Activated gamma-delta T cell (primary cell): ENCODE results near the gene OTP.
"Not testable (repeated sequence)": the region's sequence is repeated elsewhere in the genome, so short reads cannot be mapped to it uniquely, and the experiment has no call there.

Source experiments
- DNase-seq: peaks from one replicate; lab custom pipeline; 2025; lab: John Stamatoyannopoulos, UW

OTP gene

GRCh38 chr5:77608927-77609326, 29.6 kb downstream of the OTP start:
- DNase-seq: not testable (repeated sequence)

GRCh38 chr5:77607324-77607723, 31.2 kb downstream of the OTP start:
- DNase-seq: no peak

- no peak for DNase-seq
Measured at GRCh38 chr5:77606279-77606678, 32.2 kb downstream of the OTP start.

GRCh38 chr5:77599679-77600078, 38.8 kb downstream of the OTP start:
- no peak for DNase-seq

- no peak for DNase-seq
Measured at GRCh38 chr5:77590347-77590746, 48.2 kb downstream of the OTP start.

- DNase-seq: no peak
Measured at GRCh38 chr5:77588175-77588574, 50.3 kb downstream of the OTP start.

- DNase-seq: no peak
Measured at GRCh38 chr5:77586101-77586500, 52.4 kb downstream of the OTP start.

GRCh38 chr5:77582143-77582542, 56.4 kb downstream of the OTP start:
- not testable (repeated sequence) for DNase-seq
